AG04450 (cell line): ENCODE data around the gene DNAH12. TPM values are rescaled to one million over a fixed set of nuclear protein-coding genes. Genes with fewer than 3 reads are reported as not detected.
"Not testable (repeated sequence)": the region's sequence is repeated elsewhere in the genome, so short reads cannot be mapped to it uniquely, and the experiment has no call there.

Experiments used
- CTCF ChIA-PET: fragments of 300-600, 350-600 bp; formaldehyde crosslinking; extraction: SDS; loops from one replicate; lab custom pipeline; 2022; ENCODE audit warnings: antibody characterized with exemption, inconsistent platforms; lab: Charles Lee
- POLR2A ChIA-PET: fragments of 350-600 bp; formaldehyde crosslinking; extraction: SDS; loops from one replicate; lab custom pipeline; 2021; ENCODE audit warnings: antibody characterized with exemption, inconsistent platforms; lab: Yijun Ruan, JAX
- DNase-seq: peaks from one replicate; pipeline ENCODE4 v3.0.0-alpha.2; 2011; ENCODE audit warnings: low read depth, low spot score
- H3K27ac ChIP-seq: one replicate; pipeline ENCODE4 v1.5.1; 2012; ENCODE audit warnings: low read depth, low read length, control low read depth
- H3K27me3 ChIP-seq: one replicate; pipeline ENCODE4 v1.6.0; 2012; ENCODE audit warnings: low read length; ENCODE audit not compliant: control insufficient read depth, insufficient read depth
- H3K4me3 ChIP-seq: 2 replicates; pipeline ENCODE4 v1.5.1; 2011; ENCODE audit warnings: mild to moderate bottlenecking, low read depth, low read length, control low read depth
- H3K9me3 ChIP-seq: 2 replicates; pipeline ENCODE4 v1.5.1; 2012; ENCODE audit warnings: low read length; ENCODE audit not compliant: control insufficient read depth, insufficient read depth
- CTCF ChIP-seq: IDR thresholded peaks from 2 replicates; pipeline ENCODE4 v1.5.1; 2011; ENCODE audit warnings: low read depth, low read length, control low read depth, inconsistent platforms
- polyA plus RNA-seq: library from polyadenylated mRNA; depleted of rRNA; stranded (reverse); fragments of >200 nt; gene quantifications from 2 replicates; pipeline ENCODE4 v1.2.3, GENCODE V29; 2011

The DNAH12 gene
- polyA plus RNA-seq, 1 experiment, result not detected

GRCh38 chr3:57350271-57350670 lies 193.9 kb downstream of the DNAH12 start:
- no peaks in the 10 kb centered on the region for H3K9me3 ChIP-seq
- H3K27me3 ChIP-seq, result no peaks in the 10 kb centered on the region
- DNase-seq, result no peak
- no peak for TF ChIP-seq CTCF
- H3K27ac ChIP-seq, result no peak overlapping the region
- H3K4me3 ChIP-seq, result no peak overlapping the region
- CTCF ChIA-PET, result no interaction called here
- POLR2A ChIA-PET, result no interaction called here

- H3K4me3 ChIP-seq, H3K27me3 ChIP-seq, H3K27ac ChIP-seq, POLR2A ChIA-PET, DNase-seq, H3K9me3 ChIP-seq: not testable (repeated sequence)
- CTCF ChIA-PET, result interaction anchor here (1.1 kb wide), 1 partner anchor 59 kb away, joined by 3 read pairs; no protein-coding TSS in a partner anchor
Measured at GRCh38 chr3:57339071-57339642, 205.0 kb downstream of the DNAH12 start.

- DNase-seq, H3K27ac ChIP-seq, POLR2A ChIA-PET, H3K27me3 ChIP-seq, H3K4me3 ChIP-seq, H3K9me3 ChIP-seq, CTCF ChIA-PET: not testable (repeated sequence)
Measured at GRCh38 chr3:57338272-57339070, 205.7 kb downstream of the DNAH12 start.

- POLR2A ChIA-PET, result no interaction called here
- H3K27me3 ChIP-seq, result no peaks in the 10 kb centered on the region
Measured at GRCh38 chr3:57335283-57335938, 208.7 kb downstream of the DNAH12 start.

GRCh38 chr3:57331078-57331610 lies 213.0 kb downstream of the DNAH12 start:
- no peak overlapping the region for H3K4me3 ChIP-seq
- no peak overlapping the region for H3K27ac ChIP-seq
- H3K9me3 ChIP-seq, result no peaks in the 10 kb centered on the region
- DNase-seq, result no peak
- CTCF ChIA-PET, result interaction anchor here (0.6 kb wide), 2 partner anchors 29 to 75 kb away, joined by 3 to 5 read pairs; no protein-coding TSS in a partner anchor
- no peaks in the 10 kb centered on the region for H3K27me3 ChIP-seq
- POLR2A ChIA-PET, result no interaction called here
- TF ChIP-seq CTCF, result no peak

More at GRCh38 chr3:57335283-57335938, 208.7 kb downstream of the DNAH12 start:
- no peak overlapping the region for H3K27ac ChIP-seq
- CTCF ChIA-PET, result no interaction called here
- H3K4me3 ChIP-seq, result no peak overlapping the region
- no peak for TF ChIP-seq CTCF
- H3K9me3 ChIP-seq, result no peaks in the 10 kb centered on the region; the same call in 1 of the 2 replicates
- no peak for DNase-seq

GRCh38 chr3:57326498-57326897 lies 217.6 kb downstream of the DNAH12 start:
- H3K27ac ChIP-seq, H3K4me3 ChIP-seq, H3K27me3 ChIP-seq, CTCF ChIA-PET, POLR2A ChIA-PET, H3K9me3 ChIP-seq, DNase-seq: not testable (repeated sequence)
